Panc1 (cell line): ENCODE results near the gene TRIM44. TPM values are rescaled to one million over a fixed set of nuclear protein-coding genes. Genes with fewer than 3 reads are reported as not detected.

ENCODE experiments used
- ATAC-seq: fragments of 200-7000 bp; cut with Tn5 transposase; 2 replicates; pipeline ENCODE4 v1.9.1; 2020; ENCODE audit warnings: mild to moderate bottlenecking, moderate library complexity
- BruUV-seq: library from RNA; stranded (reverse); fragments of 400-500 nt; replicated peaks from 2 replicates; lab custom pipeline; 2021; lab: Mats Ljungman, UMichigan
- CTCF ChIA-PET: fragments of 300-600 bp; sonication (Branson Sonifier 250); formaldehyde crosslinking; loops from one replicate; lab custom pipeline; 2022; ENCODE audit warnings: antibody characterized with exemption; lab: Charles Lee
- POLR2A ChIA-PET: fragments of 300-600 bp; sonication (Branson Sonifier 250); formaldehyde crosslinking; loops from one replicate; lab custom pipeline; 2022; ENCODE audit warnings: antibody characterized with exemption; lab: Charles Lee
- DNase-seq: peaks from one replicate; pipeline ENCODE4 v3.0.0-alpha.2; 2010; ENCODE audit warnings: low read depth, low spot score
- H3K27ac ChIP-seq: 2 replicates; pipeline ENCODE4 v1.5.1; 2011; ENCODE audit warnings: mild to moderate bottlenecking, low read length, inconsistent platforms
- H3K27me3 ChIP-seq: fragments of 200-500 bp; sonication (Bioruptor generic); 2 replicates; pipeline ENCODE4 v1.6.0; 2014; ENCODE audit warnings: low read length, inconsistent platforms; ENCODE audit not compliant: control insufficient read depth, insufficient read depth
- H3K36me3 ChIP-seq: fragments of 200-500 bp; sonication (Bioruptor generic); 2 replicates; pipeline ENCODE4 v1.5.1; 2014; ENCODE audit warnings: inconsistent platforms, mild to moderate bottlenecking, low read length, moderate library complexity; ENCODE audit not compliant: control insufficient read depth, insufficient read depth
- H3K4me1 ChIP-seq: 2 replicates; pipeline ENCODE4 v1.5.1; 2011; ENCODE audit warnings: inconsistent platforms, mild to moderate bottlenecking, low read length, moderate library complexity; ENCODE audit not compliant: control insufficient read depth, insufficient read depth
- H3K4me3 ChIP-seq, 2 experiments: 2 replicates each; pipeline ENCODE4 v1.5.1; 2011 to 2012; ENCODE audit warnings: low read depth in 2 of 2, low read length in 2 of 2, mild to moderate bottlenecking in 2 of 2, inconsistent platforms in 1 of 2, moderate library complexity in 1 of 2
- H3K9me3 ChIP-seq: fragments of 200-500 bp; sonication (Bioruptor generic); 2 replicates; pipeline ENCODE4 v1.5.1; 2014; ENCODE audit warnings: low read depth, mild to moderate bottlenecking, inconsistent platforms, low read length, moderate library complexity; ENCODE audit not compliant: control insufficient read depth, insufficient read depth
- CTCF ChIP-seq: fragments of 450-650 bp; IDR thresholded peaks from 2 replicates; pipeline ENCODE4 v1.5.1; 2017; ENCODE audit warnings: mild to moderate bottlenecking
- POLR2AphosphoS5 ChIP-seq: IDR thresholded peaks from 2 replicates; pipeline ENCODE4 v1.6.1; 2012; ENCODE audit warnings: mild to moderate bottlenecking, low read depth, low read length, moderate library complexity
- SIN3A ChIP-seq: IDR thresholded peaks from 2 replicates; pipeline ENCODE4 v1.6.1; 2012; ENCODE audit warnings: low read depth, mild to moderate bottlenecking, low read length, moderate library complexity, borderline replicate concordance; ENCODE audit not compliant: insufficient read depth
- TCF7L2 ChIP-seq: IDR thresholded peaks from 2 replicates; pipeline ENCODE4 v1.6.1; 2011; ENCODE audit warnings: mild to moderate bottlenecking, low read depth, low read length, inconsistent platforms
- in situ Hi-C: cut with HindIII; loops from 2 replicates; pipeline ENCODE4 v1.10.0; 2016; ENCODE audit warnings: low sequenced_read_pairs, low pct_unique_long_range_greater_than_20kb
- intact Hi-C: fragments of 100-400 bp; cut with micrococcal nuclease; formaldehyde crosslinking; loops from one replicate; pipeline ENCODE4 v1.10.0; 2022; ENCODE audit not compliant: unreplicated experiment
- total RNA-seq: library from RNA; stranded (reverse); gene quantifications from one replicate; pipeline ENCODE4 v1.2.1, GENCODE V29; 2021; ENCODE audit not compliant: unreplicated experiment
- TF ChIP-seq, protein P1 (sequence below), 2 experiments: IDR thresholded peaks; 2 replicates each; pipeline ENCODE4 v1.6.1; 2011 to 2012; ENCODE audit warnings: low read depth in 2 of 2, control low read depth in 1 of 2, low read length in 1 of 2, mild to moderate bottlenecking in 1 of 2, moderate library complexity in 1 of 2; ENCODE audit not compliant: insufficient read depth in 1 of 2

The TRIM44 gene
- total RNA-seq, 1 experiment from 2014 or later: 80.3 TPM

- TF ChIP-seq CTCF (no peak), POLR2AphosphoS5 (no peak), TCF7L2 (no peak), SIN3A (no peak)
- TF ChIP-seq, protein P1, sequence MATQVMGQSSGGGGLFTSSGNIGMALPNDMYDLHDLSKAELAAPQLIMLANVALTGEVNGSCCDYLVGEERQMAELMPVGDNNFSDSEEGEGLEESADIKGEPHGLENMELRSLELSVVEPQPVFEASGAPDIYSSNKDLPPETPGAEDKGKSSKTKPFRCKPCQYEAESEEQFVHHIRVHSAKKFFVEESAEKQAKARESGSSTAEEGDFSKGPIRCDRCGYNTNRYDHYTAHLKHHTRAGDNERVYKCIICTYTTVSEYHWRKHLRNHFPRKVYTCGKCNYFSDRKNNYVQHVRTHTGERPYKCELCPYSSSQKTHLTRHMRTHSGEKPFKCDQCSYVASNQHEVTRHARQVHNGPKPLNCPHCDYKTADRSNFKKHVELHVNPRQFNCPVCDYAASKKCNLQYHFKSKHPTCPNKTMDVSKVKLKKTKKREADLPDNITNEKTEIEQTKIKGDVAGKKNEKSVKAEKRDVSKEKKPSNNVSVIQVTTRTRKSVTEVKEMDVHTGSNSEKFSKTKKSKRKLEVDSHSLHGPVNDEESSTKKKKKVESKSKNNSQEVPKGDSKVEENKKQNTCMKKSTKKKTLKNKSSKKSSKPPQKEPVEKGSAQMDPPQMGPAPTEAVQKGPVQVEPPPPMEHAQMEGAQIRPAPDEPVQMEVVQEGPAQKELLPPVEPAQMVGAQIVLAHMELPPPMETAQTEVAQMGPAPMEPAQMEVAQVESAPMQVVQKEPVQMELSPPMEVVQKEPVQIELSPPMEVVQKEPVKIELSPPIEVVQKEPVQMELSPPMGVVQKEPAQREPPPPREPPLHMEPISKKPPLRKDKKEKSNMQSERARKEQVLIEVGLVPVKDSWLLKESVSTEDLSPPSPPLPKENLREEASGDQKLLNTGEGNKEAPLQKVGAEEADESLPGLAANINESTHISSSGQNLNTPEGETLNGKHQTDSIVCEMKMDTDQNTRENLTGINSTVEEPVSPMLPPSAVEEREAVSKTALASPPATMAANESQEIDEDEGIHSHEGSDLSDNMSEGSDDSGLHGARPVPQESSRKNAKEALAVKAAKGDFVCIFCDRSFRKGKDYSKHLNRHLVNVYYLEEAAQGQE (IDR thresholded peaks at IDR 0.05; ENCODE audit: insufficient read depth in 1 of 2, low read depth in 2 of 2, low read length in 1 of 2): no peak
- BruUV-seq: no TSS peak
- ATAC-seq (no peak), DNase-seq (no peak)
- Histone ChIP-seq H3K27ac (no peak overlapping the region), H3K36me3 (no peaks in the 10 kb centered on the region), H3K4me3 (no peak overlapping the region), H3K27me3 (no peaks in the 10 kb centered on the region; the same call in 1 of the 2 replicates), H3K4me1 (no peaks in the 10 kb centered on the region), H3K9me3 (no peaks in the 10 kb centered on the region)
- intact Hi-C loops: no loop called here
- CTCF ChIA-PET: no interaction called here
- in situ Hi-C loops: no loop called here
- POLR2A ChIA-PET: no interaction called here
Observed at GRCh38 chr11:35852056-35852455, 189.5 kb downstream of the TRIM44 start.

DNA sequence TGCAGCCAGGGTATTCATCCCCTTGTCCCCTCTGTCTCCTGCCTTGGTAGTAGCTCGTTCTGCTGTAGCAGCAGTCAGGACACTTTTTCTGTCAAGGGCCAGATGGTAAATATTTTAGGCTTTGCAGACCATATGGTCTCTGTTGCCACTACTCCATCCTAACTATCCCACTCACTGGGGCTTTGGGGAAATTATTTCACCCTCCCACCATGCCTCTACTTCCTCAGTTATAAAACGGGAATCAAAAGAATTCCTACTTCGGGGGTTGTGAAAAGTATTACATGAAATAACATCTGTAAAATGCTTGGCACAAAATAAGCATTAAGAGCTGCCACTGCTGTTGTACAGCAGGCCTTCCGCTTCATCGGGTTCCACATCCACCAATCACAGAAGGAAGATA is 191.4 kb downstream of the TRIM44 start:
- no TSS peak for BruUV-seq
- TF ChIP-seq CTCF: no peak
- DNase-seq (no peak), ATAC-seq (no peak)
- Histone ChIP-seq H3K27me3 (no peaks in the 10 kb centered on the region; the same call in 1 of the 2 replicates), H3K36me3 (no peaks in the 10 kb centered on the region), H3K9me3 (no peaks in the 10 kb centered on the region), H3K4me3 (no peak overlapping the region), H3K4me1 (no peaks in the 10 kb centered on the region), H3K27ac (no peak overlapping the region)
- ChIA-PET CTCF (no interaction called here), POLR2A (no interaction called here)
- intact Hi-C loops: no loop called here
- in situ Hi-C loops: no loop called here

DNA sequence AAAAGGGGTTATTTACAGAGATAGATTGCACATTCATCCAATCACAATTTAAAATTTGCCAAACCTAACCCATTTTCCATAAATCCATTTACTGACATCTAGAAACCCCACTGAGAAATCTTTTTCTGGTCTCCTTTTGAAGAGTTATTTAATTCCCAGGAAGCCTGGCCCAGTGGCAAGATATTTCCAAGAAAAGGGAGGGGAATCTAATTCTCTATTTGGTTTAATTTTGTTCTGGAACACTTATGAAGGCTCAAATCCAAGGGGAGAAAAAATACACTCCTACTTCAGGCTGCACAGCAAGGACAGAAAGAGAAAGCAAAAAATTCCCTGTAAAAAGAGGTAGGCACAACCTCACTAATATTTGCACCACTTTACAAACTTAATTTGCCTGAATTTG is 193.1 kb downstream of the TRIM44 start:
- Histone ChIP-seq H3K9me3 (no peaks in the 10 kb centered on the region), H3K4me1 (no peaks in the 10 kb centered on the region), H3K36me3 (no peaks in the 10 kb centered on the region), H3K4me3 (no peak overlapping the region), H3K27ac (no peak overlapping the region), H3K27me3 (no peaks in the 10 kb centered on the region)
- CTCF ChIA-PET: no interaction called here
- TF ChIP-seq SIN3A (no peak), TCF7L2 (no peak), POLR2AphosphoS5 (no peak), CTCF (no peak)
- TF ChIP-seq, protein P1 (IDR thresholded peaks at IDR 0.05; ENCODE audit: insufficient read depth in 1 of 2, low read depth in 2 of 2, low read length in 1 of 2): no peak
- intact Hi-C loops: no loop called here
- ATAC-seq: no peak
- DNase-seq: no peak
- POLR2A ChIA-PET: no interaction called here
- in situ Hi-C loops: no loop called here
- no TSS peak for BruUV-seq
